Measurements from ENCODE around the gene RNFT1.
A peak's percentile ranks its signal among the peaks of the same experiment; 100 is the strongest.
"Not testable (repeated sequence)": the region's sequence is repeated elsewhere in the genome, so short reads cannot be mapped to it uniquely, and the experiment has no call there.

RNFT1 gene

DNA sequence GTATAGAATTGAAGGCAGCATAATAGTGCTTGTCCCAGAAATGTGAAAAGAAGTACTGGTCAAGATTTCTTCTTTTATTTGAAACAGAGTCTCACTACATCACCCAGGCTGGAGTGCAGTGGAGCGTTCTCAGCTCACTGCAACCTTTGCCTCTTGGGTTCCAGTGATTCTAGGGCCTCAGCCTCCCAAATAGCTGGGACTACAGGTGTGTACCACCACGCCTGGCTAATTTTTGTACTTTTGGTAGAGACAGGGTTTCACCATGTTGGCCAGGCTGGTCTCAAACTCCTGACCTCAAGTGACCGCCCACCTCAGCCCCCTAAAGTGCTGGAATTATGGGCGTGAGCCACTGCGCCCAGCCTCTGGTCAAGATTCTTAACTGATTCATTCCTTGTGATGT, 43.9 kb downstream of the RNFT1 start:
- DNase-seq: not testable (repeated sequence)

DNA sequence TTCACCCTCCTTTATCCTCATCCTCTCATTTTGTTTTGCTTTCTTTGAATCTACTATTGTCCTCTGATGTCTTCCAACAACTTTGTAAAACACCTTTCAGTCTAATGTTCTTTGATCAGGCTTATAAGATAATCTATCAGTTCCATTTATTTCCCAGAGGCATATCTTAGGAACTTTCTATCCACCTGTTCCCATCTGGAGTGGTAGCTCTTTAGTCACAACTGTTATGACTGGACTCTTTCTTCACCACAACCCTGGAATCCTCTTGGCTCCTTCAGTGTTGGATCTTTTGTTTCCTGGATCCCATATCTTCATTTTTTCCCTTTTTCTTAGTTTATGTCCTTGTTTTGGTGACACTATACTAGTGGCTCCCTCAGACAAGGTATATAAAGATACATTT, 48.1 kb downstream of the RNFT1 start:
- DNase-seq: no peak

DNA sequence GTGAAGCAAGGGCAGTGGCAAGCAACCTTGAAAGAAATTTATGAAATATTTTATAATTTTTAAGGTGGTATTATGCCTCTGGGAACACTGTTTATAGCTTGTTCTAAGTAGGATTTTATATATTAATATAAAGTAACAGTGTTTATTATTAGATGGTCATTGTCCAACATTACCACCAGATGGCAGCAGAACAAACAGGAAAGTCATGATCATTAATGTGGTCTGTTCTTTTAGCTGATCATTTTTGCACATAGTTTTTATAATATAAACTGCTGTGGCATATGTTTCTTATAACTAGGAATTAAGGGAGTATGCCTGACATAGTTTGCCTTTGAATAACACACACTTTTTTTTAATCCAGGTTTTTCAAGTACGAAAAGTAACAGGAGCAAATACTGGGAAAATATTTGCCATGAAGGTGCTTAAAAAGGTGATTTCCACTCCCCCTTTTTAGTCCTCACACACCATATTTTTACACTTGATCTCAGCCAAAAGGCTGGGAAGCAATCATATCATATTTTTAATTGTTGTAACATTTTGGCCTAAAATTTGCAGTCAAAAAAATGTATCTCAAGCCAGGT, 50.2 kb downstream of the RNFT1 start:
- DNase-seq: peak; percentile 47

DNA sequence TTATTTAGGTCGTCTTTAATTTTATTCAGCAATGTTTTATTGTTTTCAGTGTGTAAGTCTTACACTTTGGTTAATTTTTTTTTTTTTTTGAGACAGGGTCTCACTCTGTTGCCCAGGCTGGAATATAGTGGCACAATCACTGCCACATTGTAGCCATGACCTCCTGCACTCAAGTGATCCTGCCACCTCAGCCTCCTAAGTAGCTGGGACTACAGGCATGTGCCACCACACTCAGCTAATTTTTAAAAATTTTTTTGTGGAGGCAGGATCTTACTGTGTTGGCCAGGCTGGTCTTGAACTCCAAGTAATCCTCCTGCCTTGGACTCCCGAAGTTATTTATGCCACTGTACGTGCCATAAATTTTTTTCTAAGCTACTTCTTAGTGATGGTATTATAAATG, 57.1 kb downstream of the RNFT1 start:
- no peak for DNase-seq

DNA sequence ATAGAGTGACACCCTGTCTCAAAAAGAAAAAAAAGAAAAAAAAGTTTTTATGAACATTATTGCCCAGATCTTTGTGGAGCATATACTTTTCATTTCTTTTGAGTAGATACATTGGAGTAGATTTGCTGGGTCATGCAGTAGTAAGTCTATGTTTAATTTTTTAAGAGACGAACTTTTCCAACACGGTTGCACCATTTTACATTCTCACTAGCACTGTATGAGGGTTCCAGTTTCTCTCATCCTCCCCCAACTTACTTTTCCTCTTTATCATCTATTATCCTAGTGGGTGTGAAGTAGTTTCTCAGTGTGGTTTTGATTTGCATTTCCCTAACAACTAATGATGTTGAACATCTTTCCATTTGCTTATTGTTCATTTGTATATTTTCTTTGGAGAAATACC, 61.1 kb downstream of the RNFT1 start:
- DNase-seq: no peak
